Activated CD8-positive, alpha-beta memory T cell treated with anti-CD3 and anti-CD28 coated beads, Interleukin-2, amount 50 U/mL, for 24 hours (primary cell): ENCODE results near the gene EPAS1.
"Not testable (repeated sequence)": the region's sequence is repeated elsewhere in the genome, so short reads cannot be mapped to it uniquely, and the experiment has no call there.

ENCODE experiments used
- DNase-seq: peaks from one replicate; pipeline ENCODE4 v3.0.0-alpha.2; 2020; ENCODE audit errors: extremely low read depth

The EPAS1 gene

DNA sequence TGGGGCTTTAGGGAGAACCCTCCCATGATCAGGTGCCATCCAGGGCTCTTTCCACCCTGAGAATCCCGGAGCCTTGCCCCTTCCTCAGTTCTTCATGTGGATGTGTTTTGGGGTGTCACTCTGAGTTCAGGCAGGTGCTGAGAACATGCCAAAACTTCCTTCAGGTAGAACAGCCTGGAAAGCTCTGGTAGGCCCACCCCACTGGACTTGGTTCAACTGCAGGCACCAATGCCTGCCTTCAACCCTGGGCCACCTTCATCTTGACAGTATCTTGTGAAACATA, 85.8 kb downstream of the EPAS1 start:
- DNase-seq: no peak

DNA sequence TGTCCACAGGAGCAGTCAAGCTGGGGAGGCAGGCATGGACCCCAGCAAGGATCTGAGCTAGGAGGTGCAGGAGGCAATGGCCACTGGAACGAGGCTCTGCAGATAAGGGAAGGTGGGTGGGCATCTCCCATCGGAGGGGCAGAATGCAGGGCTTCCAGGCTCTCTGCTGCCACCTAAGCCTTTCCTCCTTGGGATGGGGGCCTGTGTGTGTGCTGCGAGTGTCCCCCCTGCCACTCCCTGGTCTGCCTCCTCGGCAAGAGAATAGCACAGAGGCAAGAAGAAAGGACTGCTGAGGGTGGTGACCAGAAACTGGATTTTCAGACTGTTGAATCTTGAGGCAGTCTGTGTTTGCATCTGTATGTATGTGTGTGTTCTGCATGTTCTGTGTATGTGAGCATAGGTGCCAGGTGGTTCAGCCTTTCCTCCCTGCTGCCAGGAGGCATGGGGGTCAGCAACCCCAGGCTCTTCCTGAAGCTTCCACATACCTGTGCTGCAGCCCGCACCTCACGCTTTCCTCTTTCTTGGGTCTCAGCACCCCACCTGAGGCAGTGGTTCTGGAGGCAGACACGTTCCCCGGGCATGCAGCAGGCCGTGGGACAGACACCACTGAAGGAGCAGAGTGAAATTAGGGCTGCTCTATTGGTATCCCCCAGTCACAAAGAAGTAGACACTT, 86.7 kb downstream of the EPAS1 start:
- DNase-seq: no peak

GRCh38 chr2:46384457-46384815, 87.2 kb downstream of the EPAS1 start:
- no peak for DNase-seq

GRCh38 chr2:46385786-46386577, 88.8 kb downstream of the EPAS1 start:
- no peak for DNase-seq

DNA sequence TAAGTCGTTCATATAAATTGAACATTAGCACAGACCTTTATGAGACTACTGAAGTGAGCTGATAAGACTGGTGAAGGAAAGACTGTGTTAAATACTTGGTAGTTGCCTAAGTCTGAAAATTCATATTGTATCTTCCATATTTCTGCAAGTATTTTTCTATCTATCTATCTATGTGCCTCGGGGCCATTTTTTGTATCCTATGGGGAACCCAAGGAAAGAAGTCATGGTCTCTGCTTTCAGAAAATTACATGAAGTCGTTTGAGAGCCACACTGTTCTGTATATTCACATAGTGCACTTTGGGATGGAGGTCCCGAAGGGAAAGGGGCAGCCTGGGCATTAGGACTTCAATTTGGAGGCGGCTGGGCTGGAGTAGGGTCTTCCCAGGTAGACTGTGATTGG, 89.6 kb downstream of the EPAS1 start:
- no peak for DNase-seq

DNA sequence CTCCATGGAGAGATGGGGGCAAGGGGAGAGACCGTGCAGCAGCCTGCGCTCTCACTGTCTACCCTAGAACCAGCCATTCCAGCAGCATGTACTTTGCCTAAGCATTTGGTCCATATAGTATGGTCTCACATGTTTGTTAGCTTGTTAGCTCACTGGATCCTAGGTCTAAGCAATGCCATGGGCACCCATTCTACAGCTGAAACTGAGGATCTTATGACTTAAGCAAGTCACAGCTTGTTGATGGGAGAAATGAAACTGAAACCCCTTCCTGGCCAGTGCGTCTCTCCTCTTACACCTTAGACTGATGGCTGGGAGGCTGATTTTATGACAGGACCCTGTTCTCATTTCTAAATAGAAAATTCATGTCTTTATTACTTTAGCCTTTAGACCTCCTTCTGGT, 90.1 kb downstream of the EPAS1 start:
- DNase-seq: no peak

- DNase-seq: no peak
Observed at GRCh38 chr2:46387886-46388515, 90.8 kb downstream of the EPAS1 start.

DNA sequence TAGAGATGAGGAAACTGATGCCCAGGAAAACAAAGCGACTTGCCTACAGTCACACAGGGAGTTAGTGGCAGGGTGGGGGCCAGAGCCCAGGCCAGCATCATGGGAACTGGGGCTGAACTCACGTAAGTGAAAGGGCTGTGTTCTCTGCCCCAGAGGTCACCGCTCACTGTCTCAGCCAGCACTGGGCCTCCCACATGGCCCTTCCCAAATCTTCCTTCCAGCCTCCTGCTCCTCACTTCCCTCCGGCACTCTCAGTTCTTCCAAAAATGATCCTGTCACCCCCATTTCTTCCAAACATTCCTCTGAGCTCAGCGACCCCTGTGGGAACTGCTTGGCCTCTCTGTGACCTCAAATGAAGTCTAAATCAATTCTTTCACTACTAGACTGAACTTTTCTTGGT, 91.7 kb downstream of the EPAS1 start:
- no peak for DNase-seq

GRCh38 chr2:46389417-46389916, 92.3 kb downstream of the EPAS1 start:
- DNase-seq: no peak

- no peak for DNase-seq
Observed at GRCh38 chr2:46390036-46390435, 92.8 kb downstream of the EPAS1 start.

- DNase-seq: no peak
Observed at GRCh38 chr2:46390901-46391395, 93.7 kb downstream of the EPAS1 start.

DNA sequence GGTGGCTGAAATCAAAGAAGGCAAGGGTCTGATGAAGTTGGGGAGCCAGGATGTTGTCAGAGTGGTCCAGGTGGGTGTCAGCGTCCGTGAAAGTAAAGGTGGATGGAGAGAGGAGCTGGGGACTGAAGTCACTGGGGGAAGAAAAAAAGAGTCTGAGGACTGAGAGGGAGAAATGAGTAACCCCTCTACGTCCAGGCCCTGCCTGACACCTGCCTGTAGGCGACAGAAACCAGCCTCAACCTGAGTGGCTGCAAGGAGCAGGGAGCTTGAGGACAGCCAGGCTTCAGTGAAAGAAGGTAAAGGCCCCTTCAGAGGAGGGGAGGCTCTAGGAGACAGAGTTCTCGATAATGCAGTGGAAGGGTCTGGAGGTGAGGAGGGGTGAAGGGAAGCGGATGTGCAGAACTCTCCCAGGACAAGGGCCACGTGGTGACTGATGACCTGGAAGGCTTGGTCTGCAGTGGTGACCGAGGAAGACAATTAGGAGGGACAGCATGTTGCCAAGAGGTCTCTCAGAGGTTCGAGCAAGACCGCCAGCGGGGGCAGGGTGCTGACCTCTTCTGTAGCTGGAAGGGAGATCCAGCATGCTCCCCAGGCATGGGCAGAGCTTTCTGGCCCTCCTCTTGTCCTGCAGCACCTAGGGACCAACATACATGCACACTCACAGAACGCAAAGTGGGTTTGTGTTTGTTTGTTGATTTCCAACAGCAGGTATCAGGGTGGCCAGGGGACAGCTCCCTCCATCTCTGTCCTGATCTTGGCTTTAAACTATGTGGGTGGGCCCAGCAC, 95.5 kb downstream of the EPAS1 start:
- DNase-seq: no peak

DNA sequence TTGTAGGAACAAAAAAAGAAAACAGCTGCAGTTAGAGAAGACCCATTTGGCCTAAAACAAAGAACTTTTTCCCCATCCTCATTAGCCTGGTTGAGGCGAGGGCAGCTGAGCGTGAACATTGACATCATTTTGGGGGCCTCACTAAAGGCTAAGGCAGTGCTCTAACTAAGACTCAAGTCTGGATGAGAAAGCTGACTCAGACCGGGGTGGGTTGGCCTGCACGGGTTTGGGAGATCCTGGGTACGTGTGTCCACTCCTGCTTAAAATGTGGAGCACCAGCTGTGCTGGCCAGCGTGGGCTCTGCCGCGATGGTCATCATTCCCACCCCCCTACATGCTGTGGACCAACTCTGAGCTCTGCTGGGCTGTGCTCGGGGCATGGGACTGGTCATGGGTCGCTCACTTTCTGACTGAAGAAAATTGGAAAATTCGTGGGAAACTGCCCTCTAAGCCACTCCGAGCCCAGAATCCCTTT, 96.2 kb downstream of the EPAS1 start:
- DNase-seq: no peak

GRCh38 chr2:46393865-46394264, 96.7 kb downstream of the EPAS1 start:
- DNase-seq: no peak

- DNase-seq: no peak
Observed at GRCh38 chr2:46394649-46395510, 97.7 kb downstream of the EPAS1 start.

GRCh38 chr2:46395730-46396129, 98.5 kb downstream of the EPAS1 start:
- DNase-seq: not testable (repeated sequence)

GRCh38 chr2:46400016-46400415, 102.8 kb downstream of the EPAS1 start:
- DNase-seq: no peak

DNA sequence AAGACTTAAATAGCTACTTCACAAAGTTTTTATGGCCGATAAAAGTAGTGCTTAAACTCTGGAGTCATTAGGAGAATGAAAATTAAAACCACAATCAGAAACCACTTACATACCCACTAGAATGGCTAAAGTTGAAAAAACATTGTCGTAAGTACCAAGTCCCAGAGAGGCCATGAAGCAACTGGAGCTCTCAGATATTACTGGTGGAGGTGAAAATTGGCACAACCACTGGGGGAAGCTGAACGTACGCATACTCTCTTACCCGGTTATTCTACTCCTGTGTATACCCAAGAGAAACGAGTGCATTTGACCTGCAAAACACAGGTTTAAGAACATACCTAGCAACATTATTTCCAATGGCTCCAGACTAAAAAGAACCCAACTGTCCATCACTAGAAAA, 105.7 kb downstream of the EPAS1 start:
- no peak for DNase-seq

- DNase-seq: no peak
Observed at GRCh38 chr2:46404181-46404759, 107.1 kb downstream of the EPAS1 start.

- DNase-seq: no peak
Observed at GRCh38 chr2:46407852-46408455, 110.7 kb downstream of the EPAS1 start.
